Measurements from ENCODE around the gene SCGB3A2. TPM values are rescaled to one million over a fixed set of nuclear protein-coding genes. Genes with fewer than 3 reads are reported as not detected.

SCGB3A2 gene
- total and polyA plus RNA-seq, 2 of the 8 experiments (the other 6 are each of a cell fraction or from before 2014, with no cell fraction given), result 47.1 to 63.6 TPM

- Histone ChIP-seq H2BK5ac (ENCODE audit: low read depth, low read length) (no peak overlapping the region), H2BK12ac (ENCODE audit: low read depth, low read length) (no peak overlapping the region), H3K23me2 (ENCODE audit: low read depth, low read length) (no peaks in the 10 kb centered on the region), H3K9ac (replicated peaks in 1 of 4; ENCODE audit: extremely low read depth in 1 of 4, low read depth in 3 of 4, low read length in 3 of 4) (no peak overlapping the region), H4K5ac (ENCODE audit: insufficient read length, low read depth, low read length) (no peak overlapping the region), H2BK20ac (ENCODE audit: low read length) (no peak overlapping the region), H3K4ac (replicated peaks; ENCODE audit: insufficient read length, low read depth, low read length) (no peak overlapping the region), H4K91ac (replicated peaks; ENCODE audit: insufficient read length, low read length) (no peak overlapping the region), H3K27ac (ENCODE audit: low read depth, low read length) (no peak overlapping the region), H3K79me1 (ENCODE audit: low read depth, low read length) (no peaks in the 10 kb centered on the region), H3K56ac (replicated peaks; ENCODE audit: insufficient read length, low read depth, low read length) (no peak overlapping the region), H3K23ac (ENCODE audit: insufficient read length) (no peak overlapping the region), H2BK15ac (ENCODE audit: low read length) (no peak overlapping the region), H3K36me3 (ENCODE audit: control insufficient read depth in 2 of 4, insufficient read depth in 4 of 4, low read length in 3 of 4) (no peaks in the 10 kb centered on the region; a peak in 1 of 8 replicates), H3K18ac (ENCODE audit: extremely low read depth, low read length) (no peak overlapping the region), H3K9me3 (ENCODE audit: insufficient read depth in 2 of 2, low read depth in 1 of 2, low read length in 1 of 2) (no peaks in the 10 kb centered on the region), H2AFZ (ENCODE audit: low read length) (no peak overlapping the region), H3K4me2 (ENCODE audit: insufficient read depth in 1 of 2, low read depth in 2 of 2, low read length in 2 of 2) (no peak overlapping the region), H3K79me2 (ENCODE audit: control insufficient read depth in 1 of 2, insufficient read depth in 2 of 2, low read length in 2 of 2) (no peaks in the 10 kb centered on the region), H3K14ac (ENCODE audit: insufficient read length) (no peak overlapping the region), H4K20me1 (replicated peaks in 1 of 2; ENCODE audit: control insufficient read depth in 1 of 2, insufficient read depth in 2 of 2, low read length in 2 of 2) (no peaks in the 10 kb centered on the region), H4K8ac (ENCODE audit: extremely low read depth, insufficient read depth, low read length) (no peak overlapping the region), H3K27me3 (replicated peaks in 1 of 4; ENCODE audit: control insufficient read depth in 3 of 4, extremely low read depth in 1 of 4, insufficient read depth in 3 of 4, low read length in 3 of 4) (no peaks in the 10 kb centered on the region), H3K4me1 (replicated peaks in 1 of 4; ENCODE audit: control insufficient read depth in 3 of 4, insufficient read depth in 4 of 4, low read length in 3 of 4) (peaks cover 0 to 6% (median under 1%) of the 10 kb centered on the region in 4 experiments; a peak in 4 of 7 replicates), H3K4me3 (ENCODE audit: extremely low read depth in 1 of 4, insufficient read depth in 2 of 4, low read depth in 3 of 4, low read length in 4 of 4) (no peak overlapping the region), H2AK5ac (ENCODE audit: low read depth, low read length) (no peak overlapping the region), H2BK120ac (replicated peaks; ENCODE audit: low read depth, low read length) (no peak overlapping the region)
- POLR2A ChIA-PET (ENCODE audit: partially characterized antibody), result interaction anchor here (1.4 to 20.0 kb wide), 2 partner anchors 13 to 28 kb away, joined by 4 to 730 read pairs; no protein-coding TSS in a partner anchor
- 91% methylated on average over 2 of the region's 2 CpGs; no CpG with 5 or more reads in 1 of the 2 experiments for WGBS, 2 experiments (ENCODE audit: extremely low coverage in 1 of 2, insufficient coverage in 1 of 2, insufficient read length in 1 of 2, insufficient replicate concordance in 2 of 2, low coverage in 1 of 2, low lambda C conversion rate in 2 of 2, missing lambda C conversion rate in 1 of 2)
- CTCF ChIA-PET (ENCODE audit: partially characterized antibody), result interaction anchor here (0.7 to 17.4 kb wide), 15 partner anchors 8 to 339 kb away, joined by 3 to 163 read pairs (median 5); partner anchors contain the start of gene SCGB3A2
- FAIRE-seq, result no peak
- DNase-seq (ENCODE audit: low read depth in 1 of 2, low spot score in 2 of 2), result no peak
- no peak for TF ChIP-seq KDM1A (IDR thresholded peaks at IDR 0.05; ENCODE audit: borderline replicate concordance, low read length)
- no peak for TF ChIP-seq CREB1 (IDR thresholded peaks at IDR 0.05)
- no peak for TF ChIP-seq POLR2AphosphoS5 (IDR thresholded peaks at IDR 0.05; ENCODE audit: low read depth, low read length)
- TF ChIP-seq RAD21 (IDR thresholded peaks at IDR 0.05 in 1 of 2, conservative IDR thresholded peaks at IDR 0.05 in 1 of 2; ENCODE audit: low read depth in 2 of 2, low read length in 2 of 2), result no peak
- TF ChIP-seq GABPA (IDR thresholded peaks at IDR 0.05; ENCODE audit: borderline replicate concordance, insufficient read depth, low read length), result no peak
- TF ChIP-seq TAF1 (IDR thresholded peaks at IDR 0.05; ENCODE audit: low read depth, low read length), result no peak
- TF ChIP-seq ATF3 (IDR thresholded peaks at IDR 0.05; ENCODE audit: insufficient read depth, low read depth, low read length), result no peak
- TF ChIP-seq SIN3A (conservative IDR thresholded peaks at IDR 0.05 in 1 of 2, IDR thresholded peaks at IDR 0.05 in 1 of 2; ENCODE audit: low read depth in 1 of 2, low read length in 2 of 2), result no peak
- TF ChIP-seq MAFK (IDR thresholded peaks at IDR 0.05; ENCODE audit: low read depth, low read length), result no peak
- TF ChIP-seq RNF2 (IDR thresholded peaks at IDR 0.05; ENCODE audit: borderline replicate concordance, low read depth, low read length, missing control alignments, poor library complexity, severe bottlenecking), result no peak
- no peak for TF ChIP-seq GTF2F1 (IDR thresholded peaks at IDR 0.05; ENCODE audit: borderline replicate concordance, low read depth, low read length)
- TF ChIP-seq BACH1 (IDR thresholded peaks at IDR 0.05; ENCODE audit: low read length), result no peak
- TF ChIP-seq SP2 (IDR thresholded peaks at IDR 0.05; ENCODE audit: low read length), result no peak
These were observed 9.4 kb downstream of the SCGB3A2 start for GRCh38 chr5:147887930-147888329.
